GM10266 (cell line): ENCODE results near the gene CEP70.
"Not testable (repeated sequence)": the region's sequence is repeated elsewhere in the genome, so short reads cannot be mapped to it uniquely, and the experiment has no call there.

Experiments
- DNase-seq: peaks from one replicate; pipeline ENCODE4 v3.0.0; 2012; ENCODE audit errors: extremely low spot score
- CTCF ChIP-seq: IDR thresholded peaks from 2 replicates; pipeline ENCODE4 v1.5.1; 2012; ENCODE audit warnings: mild to moderate bottlenecking, low read depth; ENCODE audit not compliant: control insufficient read depth, insufficient read depth; ENCODE audit errors: missing control alignments

The CEP70 gene

GRCh38 chr3:138587374-138587773, 6.7 kb downstream of the CEP70 start:
- TF ChIP-seq CTCF: no peak
- DNase-seq: no peak

- no peak for TF ChIP-seq CTCF
- DNase-seq: no peak
These were observed 15.0 kb downstream of the CEP70 start for GRCh38 chr3:138578961-138579574.

GRCh38 chr3:138578141-138578540, 15.9 kb downstream of the CEP70 start:
- no peak for TF ChIP-seq CTCF
- no peak for DNase-seq

GRCh38 chr3:138573138-138573537, 20.9 kb downstream of the CEP70 start:
- no peak for TF ChIP-seq CTCF
- DNase-seq: no peak

GRCh38 chr3:138569624-138570023, 24.4 kb downstream of the CEP70 start:
- DNase-seq: not testable (repeated sequence)

- no peak for TF ChIP-seq CTCF
- DNase-seq: no peak
These were observed 25.0 kb downstream of the CEP70 start for GRCh38 chr3:138569090-138569489.

- no peak for DNase-seq
These were observed 26.7 kb downstream of the CEP70 start for GRCh38 chr3:138567403-138567802.

GRCh38 chr3:138566293-138566692, 27.8 kb downstream of the CEP70 start:
- not testable (repeated sequence) for DNase-seq

More at GRCh38 chr3:138567403-138567802, 26.7 kb downstream of the CEP70 start:
- TF ChIP-seq CTCF: no peak

GRCh38 chr3:138562902-138563301, 31.2 kb downstream of the CEP70 start:
- DNase-seq: not testable (repeated sequence)
